A549 (cell line): ENCODE results near the gene NASP.

Source experiments
- ATOH8 ChIP-seq: fragments of 250-450 bp; sonication (Bioruptor Pico); IDR thresholded peaks from 2 replicates; pipeline ENCODE4 v1.5.0; 2020; ENCODE audit warnings: low read depth, mild to moderate bottlenecking, moderate library complexity
- CHD4 ChIP-seq: fragments of 200-600 bp; sonication (generic); IDR thresholded peaks from 2 replicates; pipeline ENCODE4 v1.6.1; 2016; ENCODE audit warnings: antibody characterized with exemption, mild to moderate bottlenecking, borderline replicate concordance
- CTCF ChIP-seq: fragments of >200 bp; sonication (Bioruptor Twin); formaldehyde crosslinking; IDR thresholded peaks from 3 replicates; pipeline ENCODE4 v1.5.1; 2016
- ELK1 ChIP-seq: fragments of 150-350 bp; IDR thresholded peaks from 2 replicates; pipeline ENCODE4 v1.6.1; 2014; ENCODE audit warnings: low read depth, mild to moderate bottlenecking, low read length
- EP300 ChIP-seq, 2 experiments: fragments of >200 bp; sonication (Bioruptor Twin); formaldehyde crosslinking; IDR thresholded peaks; 2 replicates in 1 of 2; 3 replicates in 1 of 2; pipeline ENCODE4 v1.6.1; 2016 to 2017
- FOSL2 ChIP-seq, 2 experiments: fragments of 450-650 bp in 1 of 2; fragments of >200 bp in 1 of 2; sonication (Bioruptor Twin) in 1 of 2; formaldehyde crosslinking; IDR thresholded peaks; 2 replicates each; pipeline versions ENCODE4 v1.5.0 to v1.6.1; 2016 to 2020; ENCODE audit warnings: mild to moderate bottlenecking in 1 of 2, moderate library complexity in 1 of 2
- JUN ChIP-seq, 2 experiments: fragments of >200 bp; sonication (Bioruptor Twin); formaldehyde crosslinking; IDR thresholded peaks; 2 replicates in 1 of 2; 3 replicates in 1 of 2; pipeline ENCODE4 v1.6.1; 2016 to 2017
- MAX ChIP-seq: IDR thresholded peaks from 2 replicates; pipeline ENCODE4 v1.6.1; 2012
- POLR2A ChIP-seq: IDR thresholded peaks from 2 replicates; pipeline ENCODE4 v1.6.1; 2012; ENCODE audit warnings: mild to moderate bottlenecking, low read length
- POLR2AphosphoS2 ChIP-seq: conservative IDR thresholded peaks from 2 replicates; pipeline ENCODE4 v1.6.1; 2012; ENCODE audit warnings: low read length, improper control_type of control experiment, inconsistent platforms
- RAD21 ChIP-seq, 2 experiments: fragments of >200 bp in 1 of 2; sonication (Bioruptor Twin) in 1 of 2; formaldehyde crosslinking in 1 of 2; IDR thresholded peaks in 1 of 2; conservative IDR thresholded peaks in 1 of 2; 2 replicates in 1 of 2; 3 replicates in 1 of 2; pipeline ENCODE4 v1.6.1; 2012 to 2018; ENCODE audit warnings: inconsistent platforms in 1 of 2
- RFX5 ChIP-seq: fragments of 450-650 bp; IDR thresholded peaks from 2 replicates; pipeline ENCODE4 v1.7.1; 2014; ENCODE audit warnings: antibody characterized with exemption, mild to moderate bottlenecking, moderate library complexity
- SMC3 ChIP-seq: fragments of >200 bp; sonication (Bioruptor Twin); formaldehyde crosslinking; IDR thresholded peaks from 3 replicates; pipeline ENCODE4 v1.6.1; 2018; ENCODE audit warnings: inconsistent platforms
- TP53 ChIP-seq: fragments of 250-450 bp; sonication (Bioruptor Pico); IDR thresholded peaks from 2 replicates; pipeline ENCODE4 v1.5.0; 2021; ENCODE audit warnings: mild to moderate bottlenecking, moderate library complexity

GRCh38 chr1:45545553-45546310 is 38.1 kb upstream of the NASP start:
- TF ChIP-seq CTCF (no peak), POLR2AphosphoS2 (no peak), MAX (no peak), ATOH8 (CRISPR knock-in tag) (no peak), FOSL2 (IDR thresholded peaks at IDR 0.05) (no peak), FOSL2 (CRISPR knock-in tag; IDR thresholded peaks at IDR 0.05) (no peak), CHD4 (no peak), EP300 (IDR thresholded peaks at IDR 0.05) (no peak), RAD21 (conservative IDR thresholded peaks at IDR 0.05 in 1 of 2, IDR thresholded peaks at IDR 0.05 in 1 of 2) (no peak), POLR2A (no peak), JUN (IDR thresholded peaks at IDR 0.05) (no peak), RFX5 (no peak), ELK1 (no peak), TP53 (no peak), SMC3 (no peak)
